ENCODE data around the gene DISP1. TPM values are rescaled to one million over a fixed set of nuclear protein-coding genes. Genes with fewer than 3 reads are reported as not detected.

Gene DISP1
- total RNA-seq, 1 donor from 2014 or later, result 0.53 TPM

GRCh38 chr1:222817529-222817928 lies 2.7 kb downstream of the DISP1 start:
- TF ChIP-seq CTCF (IDR thresholded peaks at IDR 0.05; ENCODE audit: insufficient read depth, low read length, severe bottlenecking), result no peak
- DNase-seq (ENCODE audit: low read depth) (peak; percentile 95), FAIRE-seq (no peak)
- Histone ChIP-seq H3K4me3 (ENCODE audit: low read depth, low read length) (no peak overlapping the region), H3K27me3 (ENCODE audit: control insufficient read depth, insufficient read depth, low read length) (no peaks in the 10 kb centered on the region), H3K36me3 (ENCODE audit: control insufficient read depth, insufficient read depth, low read length) (no peaks in the 10 kb centered on the region)

GRCh38 chr1:222818171-222818570 lies 3.3 kb downstream of the DISP1 start:
- DNase-seq (ENCODE audit: low read depth), result peak; percentile 48
- Histone ChIP-seq H3K36me3 (ENCODE audit: control insufficient read depth, insufficient read depth, low read length) (no peaks in the 10 kb centered on the region), H3K27me3 (ENCODE audit: control insufficient read depth, insufficient read depth, low read length) (no peaks in the 10 kb centered on the region), H3K4me3 (ENCODE audit: low read depth, low read length) (no peak overlapping the region)
- no peak for FAIRE-seq
- TF ChIP-seq CTCF (IDR thresholded peaks at IDR 0.05; ENCODE audit: insufficient read depth, low read length, severe bottlenecking), result no peak

- FAIRE-seq, result no peak
- peak; percentile 93 for DNase-seq (ENCODE audit: low read depth)
- no peaks in the 10 kb centered on the region for H3K36me3 ChIP-seq (ENCODE audit: control insufficient read depth, insufficient read depth, low read length)
- H3K4me3 ChIP-seq (ENCODE audit: low read depth, low read length), result no peak overlapping the region
- H3K27me3 ChIP-seq (ENCODE audit: control insufficient read depth, insufficient read depth, low read length), result no peaks in the 10 kb centered on the region
- TF ChIP-seq CTCF (IDR thresholded peaks at IDR 0.05; ENCODE audit: insufficient read depth, low read length, severe bottlenecking), result no peak
Observed at GRCh38 chr1:222820171-222820712, 5.4 kb downstream of the DISP1 start.

- H3K4me3 ChIP-seq (ENCODE audit: low read depth, low read length), result no peak overlapping the region
- no peak for TF ChIP-seq CTCF (IDR thresholded peaks at IDR 0.05; ENCODE audit: insufficient read depth, low read length, severe bottlenecking)
- no peaks in the 10 kb centered on the region for H3K27me3 ChIP-seq (ENCODE audit: control insufficient read depth, insufficient read depth, low read length)
- no peak for FAIRE-seq
- DNase-seq (ENCODE audit: low read depth), result no peak
- no peaks in the 10 kb centered on the region for H3K36me3 ChIP-seq (ENCODE audit: control insufficient read depth, insufficient read depth, low read length)
Observed at GRCh38 chr1:222821239-222821638, 6.4 kb downstream of the DISP1 start.

- no peak overlapping the region for H3K4me3 ChIP-seq (ENCODE audit: low read depth, low read length)
- H3K36me3 ChIP-seq (ENCODE audit: control insufficient read depth, insufficient read depth, low read length), result no peaks in the 10 kb centered on the region
- DNase-seq (ENCODE audit: low read depth), result no peak
- FAIRE-seq, result no peak
- no peaks in the 10 kb centered on the region for H3K27me3 ChIP-seq (ENCODE audit: control insufficient read depth, insufficient read depth, low read length)
- no peak for TF ChIP-seq CTCF (IDR thresholded peaks at IDR 0.05; ENCODE audit: insufficient read depth, low read length, severe bottlenecking)
Observed at GRCh38 chr1:222823695-222824094, 8.9 kb downstream of the DISP1 start.

- FAIRE-seq, result no peak
- no peaks in the 10 kb centered on the region for H3K27me3 ChIP-seq (ENCODE audit: control insufficient read depth, insufficient read depth, low read length)
- H3K36me3 ChIP-seq (ENCODE audit: control insufficient read depth, insufficient read depth, low read length), result no peaks in the 10 kb centered on the region
- DNase-seq (ENCODE audit: low read depth), result no peak
- no peak overlapping the region for H3K4me3 ChIP-seq (ENCODE audit: low read depth, low read length)
- no peak for TF ChIP-seq CTCF (IDR thresholded peaks at IDR 0.05; ENCODE audit: insufficient read depth, low read length, severe bottlenecking)
Observed at GRCh38 chr1:222824641-222825040, 9.8 kb downstream of the DISP1 start.

Measured in bronchial epithelial cell (primary cell).